BJ (cell line): ENCODE measurements around the gene MFSD12. TPM values are rescaled to one million over a fixed set of nuclear protein-coding genes. Genes with fewer than 3 reads are reported as not detected.

ENCODE experiments used
- CTCF ChIA-PET: fragments of 350-600 bp; formaldehyde crosslinking; extraction: SDS; loops from one replicate; lab custom pipeline; 2021; ENCODE audit warnings: antibody characterized with exemption, inconsistent platforms; lab: Yijun Ruan, JAX
- POLR2A ChIA-PET: fragments of 300-600 bp; sonication (Branson Sonifier 250); formaldehyde crosslinking; extraction: SDS; loops from one replicate; lab custom pipeline; 2021; ENCODE audit warnings: antibody characterized with exemption; lab: Charles Lee
- DNase-seq: peaks from one replicate; pipeline ENCODE4 v3.0.0-alpha.2; 2011; ENCODE audit warnings: low read depth
- H3K27me3 ChIP-seq: 2 replicates; pipeline ENCODE4 v1.6.0; 2011; ENCODE audit warnings: low read length; ENCODE audit not compliant: control insufficient read depth, insufficient read depth
- H3K36me3 ChIP-seq: 2 replicates; pipeline ENCODE4 v1.5.1; 2011; ENCODE audit warnings: low read length; ENCODE audit not compliant: control insufficient read depth, insufficient read depth
- H3K4me3 ChIP-seq: 2 replicates; pipeline ENCODE4 v1.5.1; 2011; ENCODE audit warnings: low read depth, mild to moderate bottlenecking, control low read depth, low read length
- CTCF ChIP-seq: IDR thresholded peaks from 2 replicates; pipeline ENCODE4 v1.5.1; 2011; ENCODE audit warnings: low read depth, mild to moderate bottlenecking, control low read depth, inconsistent platforms, low read length, moderate library complexity; ENCODE audit not compliant: insufficient read depth
- polyA plus RNA-seq: library from polyadenylated mRNA; depleted of rRNA; stranded (reverse); fragments of >200 nt; gene quantifications from 2 replicates; pipeline ENCODE4 v1.2.3, GENCODE V29; 2011

Gene MFSD12
- polyA plus RNA-seq, 1 experiment, result 54.7 TPM

GRCh38 chr19:3604987-3605343 lies 47.6 kb upstream of the MFSD12 start:
- TF ChIP-seq CTCF, result no peak
- Histone ChIP-seq H3K36me3 (peaks cover 1% of the 10 kb centered on the region; the same call in 1 of the 2 replicates), H3K4me3 (no peak overlapping the region), H3K27me3 (no peaks in the 10 kb centered on the region)
- DNase-seq, result no peak
- CTCF ChIA-PET, result interaction anchor here (0.9 kb wide), 1 partner anchor 28 kb away, joined by 3 read pairs; no protein-coding TSS in a partner anchor
- POLR2A ChIA-PET, result no interaction called here

- H3K27me3 ChIP-seq, result no peaks in the 10 kb centered on the region
- TF ChIP-seq CTCF, result no peak
- no peak overlapping the region for H3K4me3 ChIP-seq
- DNase-seq, result no peak
- ChIA-PET POLR2A (no interaction called here), CTCF (interaction anchor here (0.9 to 1.7 kb wide), 2 partner anchors 11 to 27 kb away, joined by 3 read pairs; no protein-coding TSS in a partner anchor)
- no peaks in the 10 kb centered on the region for H3K36me3 ChIP-seq
Measured at GRCh38 chr19:3604227-3604986, 47.0 kb upstream of the MFSD12 start.

- no peak overlapping the region for H3K4me3 ChIP-seq
- no peak for TF ChIP-seq CTCF
- ChIA-PET CTCF (interaction anchor here (1.1 to 1.7 kb wide), 2 partner anchors 10 to 20 kb away, joined by 3 read pairs; no protein-coding TSS in a partner anchor), POLR2A (no interaction called here)
- no peaks in the 10 kb centered on the region for H3K27me3 ChIP-seq
- DNase-seq, result no peak
- no peaks in the 10 kb centered on the region for H3K36me3 ChIP-seq
Measured at GRCh38 chr19:3603121-3603811, 45.9 kb upstream of the MFSD12 start.

- no peak for DNase-seq
- Histone ChIP-seq H3K36me3 (no peaks in the 10 kb centered on the region), H3K27me3 (no peaks in the 10 kb centered on the region), H3K4me3 (no peak overlapping the region)
- no peak for TF ChIP-seq CTCF
- ChIA-PET POLR2A (no interaction called here), CTCF (no interaction called here)
Measured at GRCh38 chr19:3601021-3601420, 43.6 kb upstream of the MFSD12 start.

GRCh38 chr19:3599776-3600187 lies 42.4 kb upstream of the MFSD12 start:
- H3K36me3 ChIP-seq, result no peaks in the 10 kb centered on the region
- peak; percentile 16; the same call in 1 of the 2 replicates for TF ChIP-seq CTCF
- DNase-seq, result no peak
- no peak overlapping the region for H3K4me3 ChIP-seq
- ChIA-PET CTCF (no interaction called here), POLR2A (no interaction called here)
- H3K27me3 ChIP-seq, result no peaks in the 10 kb centered on the region
